GM12878 (cell line): Measurements from ENCODE around the gene RAMACL. TPM values are rescaled to one million over a fixed set of nuclear protein-coding genes. Genes with fewer than 3 reads are reported as not detected.

Experiments used
- GATAD2B ChIP-seq: fragments of 450-650 bp; conservative IDR thresholded peaks from 2 replicates; pipeline ENCODE4 v1.6.1; 2017; ENCODE audit warnings: low read depth, mild to moderate bottlenecking, moderate library complexity
- JUNB ChIP-seq: IDR thresholded peaks from 2 replicates; pipeline ENCODE4 v1.6.1; 2016; ENCODE audit warnings: antibody characterized with exemption, mild to moderate bottlenecking
- PAX8 ChIP-seq: fragments of 450-650 bp; IDR thresholded peaks from 2 replicates; pipeline ENCODE4 v1.6.1; 2017; ENCODE audit warnings: mild to moderate bottlenecking, moderate library complexity
- RELA ChIP-seq: fragments of 450-650 bp; IDR thresholded peaks from 2 replicates; pipeline ENCODE4 v1.8.0; 2014; ENCODE audit warnings: borderline replicate concordance; ENCODE audit not compliant: partially characterized antibody
- TCF7 ChIP-seq: IDR thresholded peaks from 2 replicates; pipeline ENCODE4 v1.6.1; 2014; ENCODE audit warnings: antibody characterized with exemption, borderline replicate concordance
- polyA plus RNA-seq, 11 experiments: library from polyadenylated mRNA; depleted of rRNA in 4 of 11; unstranded in 6 of 11; stranded (reverse) in 5 of 11; fragments of >200 nt; fragmentation: Nextera tagmentation in 4 of 11; fragmentation: Illumina TruSeq in 1 of 11; extraction: Ambion mirVana in 4 of 11; extraction: Trizol in 1 of 11; gene quantifications; 1 replicate in 1 of 11; 2 replicates in 10 of 11; pipeline versions ENCODE4 v1.2.1 to v1.2.3, GENCODE V29; 2011 to 2016; ENCODE audit warnings: inconsistent platforms in 2 of 11, missing spikeins in 2 of 11, low read depth in 1 of 11
- total RNA-seq, 4 experiments: library from RNA; depleted of rRNA in 3 of 4; stranded (reverse); fragments of >200 nt in 3 of 4; fragmentation: Illumina TruSeq in 1 of 4; extraction: Trizol in 1 of 4; gene quantifications; 2 replicates each; pipeline versions ENCODE4 v1.2.1 to v1.2.3, GENCODE V29; 2013 to 2021
- TF ChIP-seq, protein P1 (sequence below): fragments of 450-650 bp; IDR thresholded peaks from 2 replicates; pipeline ENCODE4 v1.6.1; 2017; ENCODE audit warnings: mild to moderate bottlenecking, moderate library complexity
- TF ChIP-seq, protein P2 (sequence below), 3 experiments: IDR thresholded peaks in 2 of 3; conservative IDR thresholded peaks in 1 of 3; 2 replicates each; pipeline ENCODE4 v1.5.1; 2011; ENCODE audit warnings: low read depth in 3 of 3, low read length in 3 of 3, mild to moderate bottlenecking in 3 of 3, control low read depth in 2 of 3, moderate library complexity in 2 of 3, inconsistent platforms in 1 of 3, mixed read lengths in 1 of 3; ENCODE audit not compliant: control insufficient read depth in 2 of 3, insufficient read depth in 1 of 3; ENCODE audit errors: extremely low read depth in 1 of 3

The RAMACL gene
- total and polyA plus RNA-seq, 10 of the 15 experiments (the other 5 are each of a cell fraction or from before 2014, with no cell fraction given) = 0.09 to 1.3 (median 0.31) TPM; not detected in 1

DNA sequence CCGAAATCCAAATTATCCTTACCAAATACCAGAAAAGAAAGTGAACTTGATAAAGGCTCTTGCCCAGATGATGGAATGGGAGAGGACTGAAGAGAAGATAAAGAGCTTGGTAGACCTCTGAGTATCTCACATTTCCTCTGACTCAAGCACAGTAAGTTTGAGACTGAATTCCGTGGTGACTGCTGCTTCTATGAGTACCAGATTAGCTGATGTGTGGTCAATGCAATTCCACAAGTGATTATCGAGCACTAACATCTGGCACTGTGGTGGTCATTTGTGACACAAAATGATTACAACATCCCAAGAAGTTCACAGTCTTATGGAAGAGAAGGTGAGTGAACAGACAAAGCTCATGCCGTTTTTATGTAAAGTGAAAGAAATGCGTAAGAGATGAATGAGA, 43.1 kb upstream of the RAMACL start (continued):
- TF ChIP-seq, protein P1, sequence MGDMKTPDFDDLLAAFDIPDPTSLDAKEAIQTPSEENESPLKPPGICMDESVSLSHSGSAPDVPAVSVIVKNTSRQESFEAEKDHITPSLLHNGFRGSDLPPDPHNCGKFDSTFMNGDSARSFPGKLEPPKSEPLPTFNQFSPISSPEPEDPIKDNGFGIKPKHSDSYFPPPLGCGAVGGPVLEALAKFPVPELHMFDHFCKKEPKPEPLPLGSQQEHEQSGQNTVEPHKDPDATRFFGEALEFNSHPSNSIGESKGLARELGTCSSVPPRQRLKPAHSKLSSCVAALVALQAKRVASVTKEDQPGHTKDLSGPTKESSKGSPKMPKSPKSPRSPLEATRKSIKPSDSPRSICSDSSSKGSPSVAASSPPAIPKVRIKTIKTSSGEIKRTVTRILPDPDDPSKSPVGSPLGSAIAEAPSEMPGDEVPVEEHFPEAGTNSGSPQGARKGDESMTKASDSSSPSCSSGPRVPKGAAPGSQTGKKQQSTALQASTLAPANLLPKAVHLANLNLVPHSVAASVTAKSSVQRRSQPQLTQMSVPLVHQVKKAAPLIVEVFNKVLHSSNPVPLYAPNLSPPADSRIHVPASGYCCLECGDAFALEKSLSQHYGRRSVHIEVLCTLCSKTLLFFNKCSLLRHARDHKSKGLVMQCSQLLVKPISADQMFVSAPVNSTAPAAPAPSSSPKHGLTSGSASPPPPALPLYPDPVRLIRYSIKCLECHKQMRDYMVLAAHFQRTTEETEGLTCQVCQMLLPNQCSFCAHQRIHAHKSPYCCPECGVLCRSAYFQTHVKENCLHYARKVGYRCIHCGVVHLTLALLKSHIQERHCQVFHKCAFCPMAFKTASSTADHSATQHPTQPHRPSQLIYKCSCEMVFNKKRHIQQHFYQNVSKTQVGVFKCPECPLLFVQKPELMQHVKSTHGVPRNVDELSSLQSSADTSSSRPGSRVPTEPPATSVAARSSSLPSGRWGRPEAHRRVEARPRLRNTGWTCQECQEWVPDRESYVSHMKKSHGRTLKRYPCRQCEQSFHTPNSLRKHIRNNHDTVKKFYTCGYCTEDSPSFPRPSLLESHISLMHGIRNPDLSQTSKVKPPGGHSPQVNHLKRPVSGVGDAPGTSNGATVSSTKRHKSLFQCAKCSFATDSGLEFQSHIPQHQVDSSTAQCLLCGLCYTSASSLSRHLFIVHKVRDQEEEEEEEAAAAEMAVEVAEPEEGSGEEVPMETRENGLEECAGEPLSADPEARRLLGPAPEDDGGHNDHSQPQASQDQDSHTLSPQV = no peak
- TF ChIP-seq, protein P2, sequence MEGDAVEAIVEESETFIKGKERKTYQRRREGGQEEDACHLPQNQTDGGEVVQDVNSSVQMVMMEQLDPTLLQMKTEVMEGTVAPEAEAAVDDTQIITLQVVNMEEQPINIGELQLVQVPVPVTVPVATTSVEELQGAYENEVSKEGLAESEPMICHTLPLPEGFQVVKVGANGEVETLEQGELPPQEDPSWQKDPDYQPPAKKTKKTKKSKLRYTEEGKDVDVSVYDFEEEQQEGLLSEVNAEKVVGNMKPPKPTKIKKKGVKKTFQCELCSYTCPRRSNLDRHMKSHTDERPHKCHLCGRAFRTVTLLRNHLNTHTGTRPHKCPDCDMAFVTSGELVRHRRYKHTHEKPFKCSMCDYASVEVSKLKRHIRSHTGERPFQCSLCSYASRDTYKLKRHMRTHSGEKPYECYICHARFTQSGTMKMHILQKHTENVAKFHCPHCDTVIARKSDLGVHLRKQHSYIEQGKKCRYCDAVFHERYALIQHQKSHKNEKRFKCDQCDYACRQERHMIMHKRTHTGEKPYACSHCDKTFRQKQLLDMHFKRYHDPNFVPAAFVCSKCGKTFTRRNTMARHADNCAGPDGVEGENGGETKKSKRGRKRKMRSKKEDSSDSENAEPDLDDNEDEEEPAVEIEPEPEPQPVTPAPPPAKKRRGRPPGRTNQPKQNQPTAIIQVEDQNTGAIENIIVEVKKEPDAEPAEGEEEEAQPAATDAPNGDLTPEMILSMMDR (IDR thresholded peaks at IDR 0.05 in 2 of 3, conservative IDR thresholded peaks at IDR 0.05 in 1 of 3; ENCODE audit: control insufficient read depth in 2 of 3, extremely low read depth in 1 of 3, insufficient read depth in 1 of 3, low read depth in 3 of 3, low read length in 3 of 3) = no peak
- no peak for TF ChIP-seq TCF7
- TF ChIP-seq JUNB = no peak
- TF ChIP-seq GATAD2B = no peak
- TF ChIP-seq RELA = no peak
- no peak for TF ChIP-seq PAX8
